Right lobe of liver (tissue), 4 donors: ENCODE data around the gene TCTA.

Experiments used
- CTCF ChIP-seq, 4 donors: fragments of 200-600 bp in 3 of 4; fragments of 450-650 bp in 1 of 4; IDR thresholded peaks; one replicate each; pipeline versions ENCODE4 v1.5.1 to v1.8.0; 2016 to 2022; ENCODE audit warnings: antibody characterized with exemption in 4 of 4, mild to moderate bottlenecking in 2 of 4
- POLR2A ChIP-seq: fragments of 450-650 bp; IDR thresholded peaks from one replicate; pipeline ENCODE4 v1.6.1; 2017; ENCODE audit warnings: antibody characterized with exemption, mild to moderate bottlenecking
- donor health status: DM: no; HTN: no; CAD: no.
- donor health status: DM: no; HTN: no; CAD: no.
- donor health status: DM: no; HTN: yes; CAD: no.

- no peak for TF ChIP-seq POLR2A
- TF ChIP-seq CTCF (IDR thresholded peaks at IDR 0.05) = no peak
Observed at GRCh38 chr3:49399461-49399860, 12.8 kb upstream of the TCTA start.
